DOHH2 (cell line): Measurements from ENCODE around the gene LCP2.
A peak's percentile ranks its signal among the peaks of the same experiment; 100 is the strongest.

Experiments
- H3F3A ChIP-seq: fragments of 200-600 bp; sonication (generic), shearing (Covaris generic); 2 replicates; pipeline ENCODE4 v1.6.0; 2016; ENCODE audit warnings: antibody characterized with exemption, mild to moderate bottlenecking; ENCODE audit not compliant: control insufficient read depth, insufficient read depth
- H3K27ac ChIP-seq: fragments of 200-600 bp; sonication (generic); 2 replicates; pipeline ENCODE4 v1.5.1; 2014; ENCODE audit warnings: low read depth, mild to moderate bottlenecking, low read length, moderate library complexity
- H3K27me3 ChIP-seq: fragments of 200-600 bp; sonication (generic); 2 replicates; pipeline ENCODE4 v1.6.1; 2014; ENCODE audit warnings: mild to moderate bottlenecking, low read length, mixed read lengths; ENCODE audit not compliant: control insufficient read depth
- H3K36me3 ChIP-seq: fragments of 200-600 bp; sonication (generic); 2 replicates; pipeline ENCODE4 v1.6.1; 2014; ENCODE audit warnings: mild to moderate bottlenecking, low read length, moderate library complexity, mixed read lengths; ENCODE audit not compliant: control insufficient read depth
- H3K4me1 ChIP-seq: fragments of 200-600 bp; sonication (generic); 2 replicates; pipeline ENCODE4 v1.6.1; 2014; ENCODE audit warnings: mild to moderate bottlenecking, low read length, mixed read lengths; ENCODE audit not compliant: control insufficient read depth
- H3K4me2 ChIP-seq: fragments of 200-600 bp; sonication (generic); 2 replicates; pipeline ENCODE4 v1.6.0; 2014; ENCODE audit warnings: mild to moderate bottlenecking, low read length, moderate library complexity
- H3K4me3 ChIP-seq: fragments of 200-600 bp; sonication (generic); 2 replicates; pipeline ENCODE4 v1.5.1; 2014; ENCODE audit warnings: mild to moderate bottlenecking, low read length, mixed read lengths
- H3K79me2 ChIP-seq: fragments of 200-600 bp; sonication (generic); 2 replicates; pipeline ENCODE4 v1.6.1; 2014; ENCODE audit warnings: mild to moderate bottlenecking, low read length, mixed read lengths; ENCODE audit not compliant: control insufficient read depth
- H3K9me2 ChIP-seq: fragments of 200-600 bp; sonication (generic); replicated peaks from 2 replicates; pipeline ENCODE4 v1.6.1; 2014; ENCODE audit warnings: mild to moderate bottlenecking, low read length, mixed read lengths; ENCODE audit not compliant: control insufficient read depth
- H3K9me3 ChIP-seq: fragments of 200-600 bp; sonication (generic); 2 replicates; pipeline ENCODE4 v1.6.1; 2014; ENCODE audit warnings: antibody characterized with exemption, low read length, mixed read lengths; ENCODE audit not compliant: control insufficient read depth, insufficient read depth
- H4K20me1 ChIP-seq: fragments of 200-600 bp; sonication (generic); 2 replicates; pipeline ENCODE4 v1.6.0; 2014; ENCODE audit warnings: low read depth, mild to moderate bottlenecking, antibody characterized with exemption, low read length, moderate library complexity; ENCODE audit not compliant: control insufficient read depth, insufficient read depth
- EZH2phosphoT487 ChIP-seq: fragments of 200-600 bp; sonication (generic); IDR thresholded peaks from 2 replicates; pipeline ENCODE4 v1.6.1; 2017; ENCODE audit warnings: borderline replicate concordance, mild to moderate bottlenecking, antibody characterized with exemption, low read length, moderate library complexity, mixed read lengths
- TF ChIP-seq, protein P1 (sequence below): fragments of 200-600 bp; sonication (generic); IDR thresholded peaks from one replicate; pipeline ENCODE4 v1.5.1; 2014; ENCODE audit warnings: antibody characterized with exemption, mild to moderate bottlenecking, low read depth, low read length; ENCODE audit not compliant: poor library complexity, severe bottlenecking

LCP2 gene

DNA sequence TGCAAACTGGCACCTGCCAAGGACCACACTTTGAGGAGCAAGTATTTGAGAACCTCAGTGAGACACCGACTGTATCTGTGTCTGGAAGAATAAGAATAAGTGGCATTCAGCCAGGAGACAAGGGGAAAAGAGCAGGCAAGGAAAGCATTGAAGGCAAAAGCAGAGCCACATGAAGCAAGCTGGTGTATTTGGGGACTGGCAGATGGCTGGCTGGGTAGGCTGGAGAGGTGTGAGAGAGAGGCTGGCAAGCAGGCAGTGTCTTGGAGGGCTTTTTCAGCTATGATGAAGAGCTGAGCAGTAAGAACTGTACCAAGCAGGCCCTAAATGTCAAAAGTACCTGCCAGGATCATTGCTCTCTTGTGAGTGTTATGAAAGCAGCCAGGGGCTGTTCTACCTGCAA lies 78.9 kb downstream of the LCP2 start:
- H3K4me2 ChIP-seq = no peak overlapping the region

DNA sequence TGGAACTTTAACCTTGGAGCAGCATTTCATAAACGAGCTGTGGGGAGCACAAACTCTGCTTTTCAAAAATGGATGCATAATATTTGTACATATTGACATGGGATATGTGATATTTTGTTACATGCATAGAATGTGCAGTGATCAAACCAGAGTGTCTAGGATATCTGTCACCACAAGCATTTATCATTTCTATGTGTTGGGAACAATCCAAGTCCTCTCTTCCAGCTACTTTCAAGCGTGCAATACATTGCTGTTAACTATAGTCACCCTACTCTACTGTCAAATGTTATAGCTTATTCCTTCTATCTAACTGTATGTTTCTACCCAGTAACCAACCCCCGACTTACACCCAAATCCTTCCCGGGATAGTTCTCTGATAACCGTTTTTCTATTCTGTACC lies 79.7 kb downstream of the LCP2 start:
- Histone ChIP-seq H3K79me2 (no peaks in the 10 kb centered on the region), H3K27ac (no peak overlapping the region), H3K9me3 (no peaks in the 10 kb centered on the region), H3K4me1 (peaks cover 8% of the 10 kb centered on the region), H4K20me1 (no peaks in the 10 kb centered on the region), H3K36me3 (no peaks in the 10 kb centered on the region), H3K4me3 (no peak overlapping the region), H3K27me3 (peaks cover 15% of the 10 kb centered on the region), H3K4me2 (no peak overlapping the region), H3K9me2 (no peaks in the 10 kb centered on the region), H3F3A (no peaks in the 10 kb centered on the region)
- TF ChIP-seq, protein P1, sequence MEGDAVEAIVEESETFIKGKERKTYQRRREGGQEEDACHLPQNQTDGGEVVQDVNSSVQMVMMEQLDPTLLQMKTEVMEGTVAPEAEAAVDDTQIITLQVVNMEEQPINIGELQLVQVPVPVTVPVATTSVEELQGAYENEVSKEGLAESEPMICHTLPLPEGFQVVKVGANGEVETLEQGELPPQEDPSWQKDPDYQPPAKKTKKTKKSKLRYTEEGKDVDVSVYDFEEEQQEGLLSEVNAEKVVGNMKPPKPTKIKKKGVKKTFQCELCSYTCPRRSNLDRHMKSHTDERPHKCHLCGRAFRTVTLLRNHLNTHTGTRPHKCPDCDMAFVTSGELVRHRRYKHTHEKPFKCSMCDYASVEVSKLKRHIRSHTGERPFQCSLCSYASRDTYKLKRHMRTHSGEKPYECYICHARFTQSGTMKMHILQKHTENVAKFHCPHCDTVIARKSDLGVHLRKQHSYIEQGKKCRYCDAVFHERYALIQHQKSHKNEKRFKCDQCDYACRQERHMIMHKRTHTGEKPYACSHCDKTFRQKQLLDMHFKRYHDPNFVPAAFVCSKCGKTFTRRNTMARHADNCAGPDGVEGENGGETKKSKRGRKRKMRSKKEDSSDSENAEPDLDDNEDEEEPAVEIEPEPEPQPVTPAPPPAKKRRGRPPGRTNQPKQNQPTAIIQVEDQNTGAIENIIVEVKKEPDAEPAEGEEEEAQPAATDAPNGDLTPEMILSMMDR = no peak
- TF ChIP-seq EZH2phosphoT487 = no peak

More for the DNA sequence above, 78.9 kb downstream of the LCP2 start:
- no peak overlapping the region for H3K27ac ChIP-seq
- TF ChIP-seq, protein P1 = no peak
- TF ChIP-seq EZH2phosphoT487 = no peak
- H3K36me3 ChIP-seq = no peaks in the 10 kb centered on the region
- no peaks in the 10 kb centered on the region for H3K9me3 ChIP-seq
- H3K79me2 ChIP-seq = no peaks in the 10 kb centered on the region
- H3K4me1 ChIP-seq = peaks cover 8% of the 10 kb centered on the region
- H4K20me1 ChIP-seq = no peaks in the 10 kb centered on the region
- H3K9me2 ChIP-seq = no peaks in the 10 kb centered on the region
- H3K4me3 ChIP-seq = no peak overlapping the region
- H3F3A ChIP-seq = no peaks in the 10 kb centered on the region
- peaks cover 15% of the 10 kb centered on the region for H3K27me3 ChIP-seq

DNA sequence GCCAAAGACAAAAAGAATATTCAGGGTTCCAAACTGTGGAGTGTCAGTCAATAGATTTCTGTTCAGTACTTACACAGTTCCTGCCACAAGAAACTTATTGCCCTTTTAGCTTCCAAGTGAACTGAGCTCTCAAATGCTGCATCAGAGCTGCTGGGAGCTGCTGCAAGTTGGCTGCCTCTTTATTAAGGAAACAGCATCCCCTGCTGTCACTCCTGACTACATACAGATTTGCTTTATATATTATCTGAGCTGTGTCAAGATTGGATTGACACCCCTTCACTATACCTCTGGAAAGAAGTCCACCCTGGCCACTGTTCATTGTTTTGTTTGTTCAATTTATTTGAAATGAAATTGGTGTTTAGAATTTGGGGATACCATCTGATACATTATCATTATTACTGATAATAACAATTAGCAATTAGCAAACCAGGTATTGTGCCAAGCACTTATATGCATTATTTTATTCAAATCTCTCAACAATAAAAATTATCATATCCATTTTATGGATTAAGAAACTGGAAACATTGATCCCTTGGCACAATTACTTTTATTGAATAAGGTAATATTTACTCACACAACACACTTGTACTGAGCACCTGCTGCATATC lies 81.2 kb downstream of the LCP2 start:
- Histone ChIP-seq H4K20me1 (no peaks in the 10 kb centered on the region), H3K4me1 (peaks cover 8% of the 10 kb centered on the region), H3K36me3 (no peaks in the 10 kb centered on the region), H3K27ac (no peak overlapping the region), H3K4me2 (no peak overlapping the region), H3K4me3 (no peak overlapping the region), H3K9me2 (no peaks in the 10 kb centered on the region), H3F3A (no peaks in the 10 kb centered on the region), H3K9me3 (no peaks in the 10 kb centered on the region), H3K27me3 (peaks cover 22% of the 10 kb centered on the region), H3K79me2 (no peaks in the 10 kb centered on the region)
- no peak for TF ChIP-seq EZH2phosphoT487
- TF ChIP-seq, protein P1 = peak; percentile 47
